NCI-H2107 treated with DMSO at 0.1 percent for 48 hours (cell line): ENCODE data around the gene P2RY8.
A peak's percentile ranks its signal among the peaks of the same experiment; 100 is the strongest.
"Not testable (repeated sequence)": the region's sequence is repeated elsewhere in the genome, so short reads cannot be mapped to it uniquely, and the experiment has no call there.

ENCODE experiments used
- DNase-seq: peaks from one replicate; lab custom pipeline; 2025; ENCODE audit not compliant: unreplicated experiment; lab: John Stamatoyannopoulos, UW

P2RY8 gene

GRCh38 chrX:1537031-1537715, at the start of gene P2RY8:
TSS of gene P2RY8 (minus strand) at chrX:1537185. CDS start at chrX:1466558, 70,627 bp downstream.
- DNase-seq: peak; percentile 42

GRCh38 chrX:1584237-1585011, 47.4 kb upstream of the P2RY8 start:
- DNase-seq: no peak

- no peak for DNase-seq
Measured at GRCh38 chrX:1582686-1583437, 45.9 kb upstream of the P2RY8 start.

- DNase-seq: peak; percentile 54
Measured at GRCh38 chrX:1581132-1581531, 44.1 kb upstream of the P2RY8 start.

GRCh38 chrX:1578511-1579173, 41.7 kb upstream of the P2RY8 start:
- no peak for DNase-seq

- no peak for DNase-seq
Measured at GRCh38 chrX:1577845-1578244, 40.9 kb upstream of the P2RY8 start.

- no peak for DNase-seq
Measured at GRCh38 chrX:1576201-1576992, 39.4 kb upstream of the P2RY8 start.

GRCh38 chrX:1574181-1574580, 37.2 kb upstream of the P2RY8 start:
- DNase-seq: not testable (repeated sequence)

- DNase-seq: no peak
Measured at GRCh38 chrX:1564750-1565683, 28.0 kb upstream of the P2RY8 start.

GRCh38 chrX:1564077-1564476, 27.1 kb upstream of the P2RY8 start:
- DNase-seq: not testable (repeated sequence)

GRCh38 chrX:1561164-1561563, 24.2 kb upstream of the P2RY8 start:
- DNase-seq: no peak

GRCh38 chrX:1558761-1559468, 21.9 kb upstream of the P2RY8 start:
- DNase-seq: no peak

GRCh38 chrX:1557442-1557841, 20.5 kb upstream of the P2RY8 start:
- not testable (repeated sequence) for DNase-seq

- no peak for DNase-seq
Measured at GRCh38 chrX:1555370-1555769, 18.4 kb upstream of the P2RY8 start.

GRCh38 chrX:1554469-1555210, 17.7 kb upstream of the P2RY8 start:
- no peak for DNase-seq

GRCh38 chrX:1551959-1552546, 15.1 kb upstream of the P2RY8 start:
- no peak for DNase-seq

- no peak for DNase-seq
Measured at GRCh38 chrX:1546691-1547251, 9.8 kb upstream of the P2RY8 start.
